GM10248 (cell line): ENCODE data around the gene ADAMTS12.

Experiments
- CTCF ChIA-PET: fragments of 300-600 bp; sonication (Branson Sonifier 250); formaldehyde crosslinking; extraction: SDS; loops from one replicate; lab custom pipeline; 2021; ENCODE audit warnings: antibody characterized with exemption; lab: Yijun Ruan, JAX
- POLR2A ChIA-PET: fragments of 350-650 bp; sonication (Branson Sonifier 250); formaldehyde crosslinking; extraction: SDS; loops from one replicate; lab custom pipeline; 2020; ENCODE audit warnings: antibody characterized with exemption; lab: Yijun Ruan, JAX
- DNase-seq: peaks from one replicate; pipeline ENCODE4 v3.0.0; 2012; ENCODE audit errors: extremely low spot score
- CTCF ChIP-seq: IDR thresholded peaks from 2 replicates; pipeline ENCODE4 v1.5.1; 2012; ENCODE audit warnings: mild to moderate bottlenecking, low read depth; ENCODE audit errors: extremely low read depth, missing control alignments, control extremely low read depth

ADAMTS12 gene

GRCh38 chr5:33735072-33735471 is 156.7 kb downstream of the ADAMTS12 start:
- CTCF ChIA-PET, result interaction anchor here (0.9 to 2.8 kb wide), 12 partner anchors 9 to 263 kb away, joined by 3 to 18 read pairs (median 3); no protein-coding TSS in a partner anchor
- POLR2A ChIA-PET, result no interaction called here
- TF ChIP-seq CTCF, result no peak
- no peak for DNase-seq

- POLR2A ChIA-PET, result no interaction called here
- no peak for TF ChIP-seq CTCF
- CTCF ChIA-PET, result interaction anchor here (0.7 to 2.8 kb wide), 11 partner anchors 8 to 217 kb away, joined by 3 to 18 read pairs (median 3); no protein-coding TSS in a partner anchor
- no peak for DNase-seq
Measured at GRCh38 chr5:33734537-33734936, 157.3 kb downstream of the ADAMTS12 start.

- ChIA-PET CTCF (interaction anchor here (1.3 to 2.8 kb wide), 5 partner anchors 8 to 116 kb away, joined by 3 to 18 read pairs (median 9); no protein-coding TSS in a partner anchor), POLR2A (no interaction called here)
- TF ChIP-seq CTCF, result no peak
- no peak for DNase-seq
Measured at GRCh38 chr5:33733225-33733624, 158.6 kb downstream of the ADAMTS12 start.

- no peak for TF ChIP-seq CTCF
- POLR2A ChIA-PET, result no interaction called here
- DNase-seq, result no peak
- CTCF ChIA-PET, result interaction anchor here (0.6 to 3.2 kb wide), 7 partner anchors 8 to 271 kb away, joined by 3 to 18 read pairs (median 4); no protein-coding TSS in a partner anchor
Measured at GRCh38 chr5:33726422-33727165, 165.2 kb downstream of the ADAMTS12 start.

- TF ChIP-seq CTCF, result no peak
- DNase-seq, result no peak
- ChIA-PET POLR2A (no interaction called here), CTCF (interaction anchor here (0.6 to 3.2 kb wide), 7 partner anchors 9 to 271 kb away, joined by 3 to 18 read pairs (median 4); no protein-coding TSS in a partner anchor)
Measured at GRCh38 chr5:33725806-33726205, 166.0 kb downstream of the ADAMTS12 start.

GRCh38 chr5:33721491-33722200 is 170.1 kb downstream of the ADAMTS12 start:
- no peak for TF ChIP-seq CTCF
- CTCF ChIA-PET, result interaction anchor here (1.3 to 1.9 kb wide), 3 partner anchors 12 to 23 kb away, joined by 3 to 9 read pairs (median 4); no protein-coding TSS in a partner anchor
- POLR2A ChIA-PET, result no interaction called here

More at GRCh38 chr5:33721491-33722200, 170.1 kb downstream of the ADAMTS12 start:
- DNase-seq, result no peak
